HG03558 (cell line): ENCODE measurements around the gene MARS1.
"Not testable (repeated sequence)": the region's sequence is repeated elsewhere in the genome, so short reads cannot be mapped to it uniquely, and the experiment has no call there.

Experiments used
- ATAC-seq: cut with Tn5 transposase; IDR thresholded peaks from one replicate; pipeline ENCODE4 v1.9.1; 2021; ENCODE audit warnings: moderate number of reproducible peaks; ENCODE audit not compliant: unreplicated experiment; ENCODE audit errors: extremely low read depth

Gene MARS1

DNA sequence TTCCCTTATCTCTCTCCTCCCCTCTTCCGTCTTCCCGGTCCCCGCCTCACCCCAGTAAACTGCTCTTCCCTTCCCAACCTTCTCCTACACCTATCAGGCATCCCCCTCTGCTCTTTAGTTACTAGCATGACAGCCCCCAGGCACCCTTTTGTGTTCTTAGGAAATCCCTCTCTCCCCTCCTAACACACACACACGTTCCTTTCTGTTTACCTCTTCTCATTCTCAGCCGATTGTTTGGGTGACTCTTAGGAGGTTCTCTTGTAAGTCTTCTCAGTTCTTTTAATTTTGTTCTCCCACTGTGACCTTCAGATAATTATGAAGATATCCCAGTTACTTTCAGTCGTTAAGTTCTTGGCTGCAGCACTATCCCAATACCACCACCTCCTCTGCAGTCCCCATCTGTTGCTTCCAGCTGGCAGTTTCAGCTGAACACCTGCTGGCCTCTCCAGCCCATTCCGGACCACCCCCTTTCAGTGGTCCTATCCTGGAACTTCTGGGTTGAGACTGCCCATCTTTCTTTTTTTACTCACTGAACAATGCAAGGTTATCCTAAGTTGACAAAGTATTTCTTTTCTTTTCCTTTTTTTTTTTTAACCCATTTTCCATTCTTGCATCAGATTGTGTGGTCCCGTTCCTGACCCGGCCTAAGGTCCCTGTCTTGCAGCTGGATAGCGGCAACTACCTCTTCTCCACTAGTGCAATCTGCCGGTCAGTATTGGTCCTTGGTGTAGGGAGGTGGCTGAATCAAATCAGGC, 711 bp downstream of the MARS1 start:
- ATAC-seq: no peak

GRCh38 chr12:57489157-57489641, 1.3 kb downstream of the MARS1 start:
- ATAC-seq: no peak

DNA sequence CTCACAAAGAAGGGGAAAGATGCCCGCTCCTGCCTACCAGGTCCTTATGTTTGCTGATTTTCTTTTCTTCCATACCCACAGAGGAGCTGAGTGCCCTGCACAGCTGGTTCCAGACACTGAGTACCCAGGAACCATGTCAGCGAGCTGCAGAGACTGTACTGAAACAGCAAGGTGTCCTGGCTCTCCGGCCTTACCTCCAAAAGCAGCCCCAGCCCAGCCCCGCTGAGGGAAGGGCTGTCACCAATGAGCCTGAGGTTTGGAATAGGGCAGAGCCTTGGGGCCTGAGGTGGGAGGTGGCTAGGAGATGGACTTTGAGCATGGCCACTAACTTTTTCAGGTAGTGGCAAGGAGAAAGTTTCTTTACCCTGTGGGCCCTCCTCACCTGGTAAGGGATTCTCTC, 2.3 kb downstream of the MARS1 start:
- no peak for ATAC-seq

DNA sequence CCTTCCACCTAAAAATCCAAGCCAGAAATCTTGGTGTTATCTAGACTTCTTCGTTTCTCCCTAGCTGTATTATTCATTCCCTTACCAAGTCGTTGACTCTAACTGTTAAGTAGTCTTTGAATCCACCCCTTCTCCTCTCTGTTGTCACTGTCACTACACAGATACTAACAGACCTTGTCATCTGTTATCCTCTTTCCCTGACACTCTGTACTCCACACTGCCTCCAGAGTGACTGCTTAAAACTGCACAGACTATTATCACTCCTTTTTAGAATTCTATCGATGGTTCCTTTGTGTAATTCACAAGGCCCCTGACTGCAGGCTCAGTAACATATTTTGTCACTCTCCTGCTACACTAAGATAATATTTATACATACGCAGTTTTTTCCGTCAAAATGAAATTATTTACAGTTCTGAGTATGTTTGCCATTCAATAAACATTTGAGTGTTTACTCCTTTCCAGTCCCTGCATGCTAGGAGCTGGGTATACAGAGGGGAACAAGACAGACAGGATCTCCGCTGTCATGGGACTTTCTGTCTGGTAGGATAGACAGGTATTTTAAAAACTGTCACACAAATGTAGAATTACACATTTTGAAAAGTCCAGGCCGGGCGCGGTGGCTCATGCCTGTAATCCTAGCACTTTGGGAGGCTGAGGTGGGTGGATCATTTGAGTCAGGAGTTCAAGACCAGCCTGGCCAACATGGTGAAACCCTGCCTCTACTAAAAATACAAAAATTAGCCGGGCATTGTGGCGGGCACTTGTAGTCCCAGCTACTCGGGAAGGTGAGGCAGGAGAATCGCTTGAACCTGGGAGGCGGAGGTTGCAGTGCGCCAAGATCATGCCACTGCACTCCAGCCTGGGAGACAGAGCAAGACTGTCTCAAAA, 3.8 kb downstream of the MARS1 start:
- ATAC-seq: no peak

DNA sequence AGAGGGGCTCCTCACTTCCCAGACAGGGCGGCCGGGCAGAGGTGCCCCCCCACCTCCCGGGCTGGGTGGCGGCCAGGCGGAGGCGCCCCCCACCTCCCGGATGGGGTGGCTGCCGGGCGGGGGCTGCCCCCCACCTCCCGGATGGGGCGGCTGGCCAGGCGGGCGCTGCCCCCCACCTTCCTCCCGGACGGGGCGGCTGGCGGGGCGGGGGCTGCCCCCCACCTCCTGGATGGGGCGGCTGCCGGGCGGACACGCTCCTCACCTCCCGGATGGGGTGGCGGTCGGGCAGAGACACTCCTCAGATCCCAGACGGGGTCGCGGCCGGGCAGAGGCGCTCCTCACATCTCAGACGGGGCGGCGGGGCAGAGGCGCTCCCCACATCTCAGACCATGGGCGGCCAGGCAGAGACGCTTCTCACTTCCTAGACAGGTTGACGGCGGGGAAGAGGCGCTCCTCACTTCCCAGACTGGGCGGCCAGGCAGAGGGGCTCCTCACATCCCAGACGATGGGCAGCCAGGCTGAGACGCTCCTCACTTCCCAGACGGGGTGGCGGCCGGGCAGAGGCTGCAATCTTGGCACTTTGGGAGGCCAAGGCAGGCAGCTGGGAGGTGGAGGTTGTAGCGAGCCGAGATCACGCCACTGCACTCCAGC, 7.3 kb downstream of the MARS1 start:
- not testable (repeated sequence) for ATAC-seq

GRCh38 chr12:57496822-57497221, 9.0 kb downstream of the MARS1 start:
- no peak for ATAC-seq

GRCh38 chr12:57497223-57498131, 9.6 kb downstream of the MARS1 start:
- no peak for ATAC-seq

DNA sequence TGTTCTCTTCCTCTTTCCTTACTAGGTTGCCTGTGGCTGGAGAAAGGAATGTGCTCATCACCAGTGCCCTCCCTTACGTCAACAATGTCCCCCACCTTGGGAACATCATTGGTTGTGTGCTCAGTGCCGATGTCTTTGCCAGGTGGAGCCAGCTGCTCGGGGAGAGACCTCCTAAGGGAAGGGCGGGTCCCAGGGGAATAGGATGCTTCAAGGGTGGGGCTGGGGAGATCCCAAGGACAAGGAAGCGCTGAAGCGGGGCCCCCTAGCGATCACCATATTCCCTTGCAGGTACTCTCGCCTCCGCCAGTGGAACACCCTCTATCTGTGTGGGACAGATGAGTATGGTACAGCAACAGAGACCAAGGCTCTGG, 10.2 kb downstream of the MARS1 start:
- no peak for ATAC-seq

GRCh38 chr12:57498571-57498970, 10.7 kb downstream of the MARS1 start:
- ATAC-seq: no peak

GRCh38 chr12:57500213-57500612, 12.3 kb downstream of the MARS1 start:
- ATAC-seq: no peak

- not testable (repeated sequence) for ATAC-seq
These were observed 14.6 kb downstream of the MARS1 start for GRCh38 chr12:57502311-57502969.

GRCh38 chr12:57506541-57506940, 18.7 kb downstream of the MARS1 start:
- ATAC-seq: not testable (repeated sequence)

- not testable (repeated sequence) for ATAC-seq
These were observed 19.9 kb downstream of the MARS1 start for GRCh38 chr12:57507796-57508195.

GRCh38 chr12:57511161-57511560, 23.3 kb downstream of the MARS1 start:
- no peak for ATAC-seq

- ATAC-seq: no peak
These were observed 23.9 kb downstream of the MARS1 start for GRCh38 chr12:57511588-57512325.

DNA sequence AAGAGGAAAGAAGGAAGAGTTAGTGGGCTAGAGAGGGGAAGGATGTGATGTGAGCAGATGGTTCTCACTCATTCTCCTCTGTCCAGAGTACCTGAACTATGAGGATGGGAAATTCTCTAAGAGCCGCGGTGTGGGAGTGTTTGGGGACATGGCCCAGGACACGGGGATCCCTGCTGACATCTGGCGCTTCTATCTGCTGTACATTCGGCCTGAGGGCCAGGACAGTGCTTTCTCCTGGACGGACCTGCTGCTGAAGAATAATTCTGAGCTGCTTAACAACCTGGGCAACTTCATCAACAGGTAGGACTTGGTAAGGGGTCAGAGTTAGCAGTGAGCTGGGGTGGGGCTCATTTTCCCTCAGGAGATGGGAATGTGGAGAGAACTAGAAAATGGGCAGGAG, 24.8 kb downstream of the MARS1 start:
- no peak for ATAC-seq

DNA sequence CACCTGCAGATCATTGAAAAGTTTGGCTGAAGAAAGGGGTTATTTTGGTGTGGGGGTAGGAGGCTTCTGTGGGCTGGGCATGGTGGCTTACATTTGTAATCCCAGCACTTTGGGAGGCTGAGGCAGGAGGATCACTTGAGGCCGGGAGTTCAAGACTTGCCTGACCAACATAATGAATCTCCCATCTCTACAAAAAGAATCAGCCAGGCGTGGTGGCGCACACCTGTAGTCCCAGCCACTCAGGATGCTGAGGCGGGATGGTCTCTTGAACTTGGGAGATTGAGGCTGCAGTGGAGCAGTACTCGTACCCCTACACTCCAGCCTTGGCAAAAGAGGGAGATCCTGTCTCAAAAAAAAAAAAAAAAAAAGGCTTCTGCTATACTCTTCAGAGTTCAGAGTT, 25.4 kb downstream of the MARS1 start:
- ATAC-seq: no peak

DNA sequence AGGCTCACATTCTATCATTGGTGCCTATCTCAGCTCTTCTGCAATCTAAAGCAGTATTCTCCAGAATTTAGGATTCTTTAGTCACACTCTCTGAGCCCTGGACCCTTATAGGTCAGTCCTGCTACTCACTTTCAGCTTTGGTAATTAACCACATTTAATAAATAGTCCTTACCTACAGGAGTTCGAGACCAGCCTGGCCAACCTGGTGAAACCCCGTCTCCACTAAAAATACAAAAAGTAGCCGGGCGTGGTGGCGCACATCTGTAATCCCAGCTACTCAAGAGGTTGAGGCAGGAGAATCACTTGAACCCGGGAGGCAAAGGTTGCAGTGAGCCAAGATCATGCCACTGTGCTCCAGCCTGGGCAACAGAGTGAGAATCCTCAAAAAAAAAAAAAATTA, 25.8 kb downstream of the MARS1 start:
- not testable (repeated sequence) for ATAC-seq

GRCh38 chr12:57514246-57514645, 26.4 kb downstream of the MARS1 start:
- ATAC-seq: not testable (repeated sequence)
